B cell (primary cell): ENCODE data around the gene HDAC1. TPM values are rescaled to one million over a fixed set of nuclear protein-coding genes. Genes with fewer than 3 reads are reported as not detected.

Experiments used
- ATAC-seq: fragments of 200-7000 bp; cut with Tn5 transposase; one replicate; pipeline ENCODE4 v1.10.0; 2021; ENCODE audit warnings: low read depth, mild to moderate bottlenecking, moderate number of reproducible peaks, moderate library complexity
- CTCF ChIA-PET: fragments of 350-600 bp; sonication (Branson Sonifier 250); formaldehyde crosslinking; loops from one replicate; lab custom pipeline; 2021; ENCODE audit warnings: antibody characterized with exemption, inconsistent platforms; lab: Charles Lee
- POLR2A ChIA-PET: fragments of 350-600 bp; sonication (Branson Sonifier 250); formaldehyde crosslinking; loops from one replicate; lab custom pipeline; 2021; ENCODE audit warnings: antibody characterized with exemption; lab: Charles Lee
- DNase-seq: peaks from one replicate; pipeline ENCODE4 v3.0.0; 2013
- H2AFZ ChIP-seq: 2 replicates; pipeline ENCODE4 v1.6.1; 2012; ENCODE audit warnings: mild to moderate bottlenecking, low read depth, low read length; ENCODE audit not compliant: insufficient read depth, poor library complexity, severe bottlenecking
- H3K27ac ChIP-seq, 2 donors: 1 replicate in 1 of 2; 2 replicates in 1 of 2; pipeline ENCODE4 v1.5.1; 2012 to 2013; ENCODE audit warnings: low read length in 2 of 2, mild to moderate bottlenecking in 2 of 2, moderate library complexity in 1 of 2
- H3K27me3 ChIP-seq, 4 experiments: fragments of 200-600 bp in 1 of 4; sonication (generic) in 1 of 4; replicated peaks in 1 of 4; 1 replicate in 2 of 4; 2 replicates in 2 of 4; pipeline versions ENCODE4 v1.6.1 to v1.7.0; 2013 to 2016; ENCODE audit warnings: low read length in 3 of 4, mild to moderate bottlenecking in 2 of 4, mixed read lengths in 1 of 4, moderate library complexity in 1 of 4; ENCODE audit not compliant: insufficient read depth in 4 of 4, control insufficient read depth in 3 of 4; ENCODE audit errors: control extremely low read depth in 1 of 4
- H3K36me3 ChIP-seq, 2 experiments: replicated peaks in 1 of 2; 1 replicate in 1 of 2; 2 replicates in 1 of 2; pipeline versions ENCODE4 v1.6.1 to v1.7.1; 2013; ENCODE audit warnings: low read length in 1 of 2; ENCODE audit not compliant: insufficient read depth in 2 of 2, control insufficient read depth in 1 of 2; ENCODE audit errors: control extremely low read depth in 1 of 2, extremely low read depth in 1 of 2
- H3K4me1 ChIP-seq, 2 donors: fragments of 200-600 bp in 1 of 2; sonication (generic) in 1 of 2; 1 replicate in 1 of 2; 2 replicates in 1 of 2; pipeline versions ENCODE4 v1.5.1 to v1.6.1; 2013 to 2017; ENCODE audit warnings: low read length in 2 of 2; ENCODE audit not compliant: control insufficient read depth in 2 of 2, insufficient read depth in 2 of 2
- H3K4me2 ChIP-seq: replicated peaks from 2 replicates; pipeline ENCODE3; 2012; ENCODE audit warnings: mild to moderate bottlenecking, low read depth, low read length; ENCODE audit not compliant: poor library complexity, severe bottlenecking
- H3K4me3 ChIP-seq, 5 experiments: fragments of 200-600 bp in 1 of 5; sonication (generic) in 1 of 5; 1 replicate in 3 of 5; 2 replicates in 2 of 5; pipeline versions ENCODE4 v1.5.1 to v1.7.0; 2011 to 2016; ENCODE audit warnings: low read length in 4 of 5, mild to moderate bottlenecking in 4 of 5, low read depth in 2 of 5, control low read depth in 1 of 5, moderate library complexity in 1 of 5; ENCODE audit not compliant: insufficient read depth in 1 of 5; ENCODE audit errors: control extremely low read depth in 1 of 5, extremely low read depth in 1 of 5
- H3K79me2 ChIP-seq: fragments of 200-600 bp; sonication (generic); one replicate; pipeline ENCODE4 v1.6.0; 2016; ENCODE audit warnings: low read length; ENCODE audit not compliant: control insufficient read depth, insufficient read depth
- H3K9ac ChIP-seq: fragments of 200-600 bp; sonication (generic); 2 replicates; pipeline ENCODE4 v1.6.1; 2017; ENCODE audit warnings: mild to moderate bottlenecking, low read length, moderate library complexity
- H3K9me3 ChIP-seq, 3 donors: one replicate each; pipeline versions ENCODE4 v1.6.1 to v1.7.1; 2013; ENCODE audit warnings: low read length in 2 of 3; ENCODE audit not compliant: control insufficient read depth in 2 of 3, insufficient read depth in 1 of 3; ENCODE audit errors: control extremely low read depth in 1 of 3
- H4K20me1 ChIP-seq: 2 replicates; pipeline ENCODE4 v1.6.0; 2012; ENCODE audit warnings: mild to moderate bottlenecking, low read length; ENCODE audit not compliant: insufficient read depth, control insufficient read depth, poor library complexity, severe bottlenecking
- H3K27ac Mint-ChIP-seq: one replicate; pipeline ENCODE4 v1.8.0; 2021; ENCODE audit warnings: mixed read lengths
- H3K27me3 Mint-ChIP-seq: one replicate; pipeline ENCODE4 v1.8.0; 2021; ENCODE audit warnings: mixed read lengths
- H3K4me1 Mint-ChIP-seq: one replicate; pipeline ENCODE4 v1.8.0; 2021; ENCODE audit warnings: mixed read lengths
- H3K4me3 Mint-ChIP-seq: one replicate; pipeline ENCODE4 v1.8.0; 2021; ENCODE audit warnings: mixed read lengths
- H3K9me3 Mint-ChIP-seq: one replicate; pipeline ENCODE4 v1.8.0; 2022; ENCODE audit warnings: mixed read lengths; ENCODE audit not compliant: insufficient read depth
- EZH2 ChIP-seq: IDR thresholded peaks from 2 replicates; pipeline ENCODE4 v1.6.1; 2012; ENCODE audit warnings: borderline replicate concordance, low read depth, mild to moderate bottlenecking, moderate library complexity, low read length; ENCODE audit not compliant: insufficient read depth, poor library complexity, severe bottlenecking
- WGBS: methylation state at CpG from one replicate; pipeline ENCODE4 v1.1.5; 2013; ENCODE audit warnings: missing lambda C conversion rate; ENCODE audit not compliant: insufficient coverage; 5-methylcytosine and 5-hydroxymethylcytosine counted together
- intact Hi-C: fragments of 100-400 bp; cut with micrococcal nuclease; formaldehyde crosslinking; loops from one replicate; pipeline ENCODE4 v1.10.0; 2022
- polyA plus RNA-seq: library from polyadenylated mRNA; depleted of rRNA; stranded (reverse); fragments of >200 nt; gene quantifications from 2 replicates; pipeline ENCODE4 v1.2.3, GENCODE V29; 2012
- total RNA-seq, 2 donors: library from RNA; stranded (reverse); fragments of 120-200 nt in 1 of 2; gene quantifications; 1 replicate in 1 of 2; 2 replicates in 1 of 2; pipeline versions ENCODE4 v1.2.3 to v1.2.4, GENCODE V29; 2013 to 2022
- TF ChIP-seq, protein P1 (sequence below): fragments of 200-600 bp; IDR thresholded peaks from one replicate; pipeline ENCODE4 v1.8.0; 2022; ENCODE audit warnings: antibody characterized with exemption, mild to moderate bottlenecking

Gene HDAC1
- total and polyA plus RNA-seq, 2 donors (not counting 1 experiment from before 2014, with no cell fraction given), result 184 to 205 TPM

GRCh38 chr1:32274646-32275340 lies 17.1 kb upstream of the HDAC1 start:
- H3K27ac ChIP-seq, result no peak overlapping the region
- no peak overlapping the region for H3K9ac ChIP-seq
- TF ChIP-seq EZH2, result no peak
- TF ChIP-seq, protein P1, sequence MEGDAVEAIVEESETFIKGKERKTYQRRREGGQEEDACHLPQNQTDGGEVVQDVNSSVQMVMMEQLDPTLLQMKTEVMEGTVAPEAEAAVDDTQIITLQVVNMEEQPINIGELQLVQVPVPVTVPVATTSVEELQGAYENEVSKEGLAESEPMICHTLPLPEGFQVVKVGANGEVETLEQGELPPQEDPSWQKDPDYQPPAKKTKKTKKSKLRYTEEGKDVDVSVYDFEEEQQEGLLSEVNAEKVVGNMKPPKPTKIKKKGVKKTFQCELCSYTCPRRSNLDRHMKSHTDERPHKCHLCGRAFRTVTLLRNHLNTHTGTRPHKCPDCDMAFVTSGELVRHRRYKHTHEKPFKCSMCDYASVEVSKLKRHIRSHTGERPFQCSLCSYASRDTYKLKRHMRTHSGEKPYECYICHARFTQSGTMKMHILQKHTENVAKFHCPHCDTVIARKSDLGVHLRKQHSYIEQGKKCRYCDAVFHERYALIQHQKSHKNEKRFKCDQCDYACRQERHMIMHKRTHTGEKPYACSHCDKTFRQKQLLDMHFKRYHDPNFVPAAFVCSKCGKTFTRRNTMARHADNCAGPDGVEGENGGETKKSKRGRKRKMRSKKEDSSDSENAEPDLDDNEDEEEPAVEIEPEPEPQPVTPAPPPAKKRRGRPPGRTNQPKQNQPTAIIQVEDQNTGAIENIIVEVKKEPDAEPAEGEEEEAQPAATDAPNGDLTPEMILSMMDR, result no peak
- H3K4me1 ChIP-seq, result peaks cover 20 to 26% of the 10 kb centered on the region in 2 donors
- Mint-ChIP-seq H3K9me3 (no peaks in the 10 kb centered on the region), H3K4me1 (peaks cover 27% of the 10 kb centered on the region), H3K27me3 (no peaks in the 10 kb centered on the region), H3K4me3 (no peak overlapping the region), H3K27ac (peak overlapping the region; percentile 86)
- H3K27me3 ChIP-seq, result no peaks in the 10 kb centered on the region
- DNase-seq, result no peak
- CTCF ChIA-PET, result interaction anchor here (1.0 kb wide), 2 partner anchors 34 to 93 kb away, joined by 3 to 5 read pairs; no protein-coding TSS in a partner anchor
- H3K79me2 ChIP-seq, result peaks cover 44% of the 10 kb centered on the region
- intact Hi-C loops, result no loop called here
- no peak overlapping the region for H3K4me3 ChIP-seq
- no peaks in the 10 kb centered on the region for H4K20me1 ChIP-seq
- peaks cover 0 to 20% of the 10 kb centered on the region in 2 experiments for H3K36me3 ChIP-seq
- peak overlapping the region; percentile 50 for H3K4me2 ChIP-seq
- 95% methylated on average over 31 of the region's 31 CpGs for WGBS
- H3K9me3 ChIP-seq, result no peaks in the 10 kb centered on the region
- POLR2A ChIA-PET, result no interaction called here
- H2AFZ ChIP-seq, result peak overlapping the region; percentile 56
- ATAC-seq, result no peak

GRCh38 chr1:32275424-32275823 lies 16.5 kb upstream of the HDAC1 start:
- Mint-ChIP-seq H3K9me3 (no peaks in the 10 kb centered on the region), H3K27me3 (no peaks in the 10 kb centered on the region), H3K4me3 (no peak overlapping the region), H3K4me1 (peaks cover 27% of the 10 kb centered on the region), H3K27ac (no peak overlapping the region)
- intact Hi-C loops, result no loop called here
- TF ChIP-seq EZH2, result no peak
- TF ChIP-seq, protein P1, result no peak
- Histone ChIP-seq H2AFZ (peak overlapping the region; percentile 56), H3K27ac (no peak overlapping the region), H3K79me2 (peaks cover 44% of the 10 kb centered on the region), H3K36me3 (peaks cover 0 to 23% of the 10 kb centered on the region in 2 experiments), H3K9me3 (no peaks in the 10 kb centered on the region), H3K4me2 (peak overlapping the region; percentile 50), H3K9ac (no peak overlapping the region), H3K27me3 (no peaks in the 10 kb centered on the region), H4K20me1 (no peaks in the 10 kb centered on the region), H3K4me3 (no peak overlapping the region), H3K4me1 (peaks cover 20 to 26% of the 10 kb centered on the region in 2 donors)
- DNase-seq (no peak), ATAC-seq (no peak)
- POLR2A ChIA-PET, result no interaction called here
- CTCF ChIA-PET, result no interaction called here
- WGBS, result 21% methylated on average over 39 of the region's 41 CpGs
